ENCODE measurements around the gene RAB38. TPM values are rescaled to one million over a fixed set of nuclear protein-coding genes. Genes with fewer than 3 reads are reported as not detected.

RAB38 gene
- total RNA-seq, 1 experiment from 2014 or later = 12.7 TPM

DNA sequence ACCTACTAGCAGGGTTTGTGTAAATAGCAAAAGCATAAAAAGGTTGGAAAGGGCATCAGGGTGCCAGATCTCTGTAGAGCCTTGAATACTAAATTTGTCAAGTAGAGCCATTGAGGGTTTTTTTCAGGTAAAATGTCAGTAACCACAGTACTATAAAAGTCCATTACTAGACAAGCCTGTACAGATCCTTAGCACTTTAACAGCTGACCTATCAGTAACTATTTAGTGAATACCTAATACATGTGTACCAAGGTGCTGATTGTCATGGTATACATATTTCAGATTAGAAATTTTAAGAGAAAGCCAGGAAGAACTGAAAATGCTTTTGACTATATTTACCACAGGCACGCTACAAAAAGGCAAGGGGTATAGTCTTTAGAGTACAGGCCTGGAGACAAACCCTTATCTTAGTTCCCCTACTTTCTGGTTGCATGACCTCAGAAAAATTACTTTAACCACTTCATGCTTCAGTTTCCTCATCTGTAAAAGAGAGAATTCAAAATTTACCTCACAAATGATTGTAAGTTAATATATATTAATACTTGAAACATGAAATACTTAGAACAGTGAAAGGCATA lies 57.9 kb downstream of the RAB38 start:
- Histone ChIP-seq H3K27me3 (ENCODE audit: insufficient read depth, low read depth) (no peaks in the 10 kb centered on the region), H3K9me3 (ENCODE audit: insufficient read depth, low read depth) (no peaks in the 10 kb centered on the region), H3K79me2 (ENCODE audit: low read depth) (no peaks in the 10 kb centered on the region), H2AFZ (no peak overlapping the region), H3K9me2 (ENCODE audit: insufficient read depth) (no peaks in the 10 kb centered on the region), H3K4me3 (no peak overlapping the region), H3K4me1 (replicated peaks; ENCODE audit: insufficient read depth) (no peaks in the 10 kb centered on the region), H3K36me3 (ENCODE audit: low read depth) (no peaks in the 10 kb centered on the region), H3F3A (ENCODE audit: insufficient read depth, low read depth) (no peaks in the 10 kb centered on the region), H4K20me1 (ENCODE audit: insufficient read depth) (no peaks in the 10 kb centered on the region), H3K4me2 (no peak overlapping the region), H3K27ac (no peak overlapping the region)
- intact Hi-C loops (cut with micrococcal nuclease; ENCODE audit: unreplicated experiment) = no loop called here
- POLR2A ChIA-PET (ENCODE audit: unreplicated experiment) = no interaction called here
- CTCF ChIA-PET = no interaction called here
- no peak for DNase-seq
- no peak for TF ChIP-seq EZH2 (IDR thresholded peaks at IDR 0.05; ENCODE audit: low read depth)
- TF ChIP-seq, protein P1, sequence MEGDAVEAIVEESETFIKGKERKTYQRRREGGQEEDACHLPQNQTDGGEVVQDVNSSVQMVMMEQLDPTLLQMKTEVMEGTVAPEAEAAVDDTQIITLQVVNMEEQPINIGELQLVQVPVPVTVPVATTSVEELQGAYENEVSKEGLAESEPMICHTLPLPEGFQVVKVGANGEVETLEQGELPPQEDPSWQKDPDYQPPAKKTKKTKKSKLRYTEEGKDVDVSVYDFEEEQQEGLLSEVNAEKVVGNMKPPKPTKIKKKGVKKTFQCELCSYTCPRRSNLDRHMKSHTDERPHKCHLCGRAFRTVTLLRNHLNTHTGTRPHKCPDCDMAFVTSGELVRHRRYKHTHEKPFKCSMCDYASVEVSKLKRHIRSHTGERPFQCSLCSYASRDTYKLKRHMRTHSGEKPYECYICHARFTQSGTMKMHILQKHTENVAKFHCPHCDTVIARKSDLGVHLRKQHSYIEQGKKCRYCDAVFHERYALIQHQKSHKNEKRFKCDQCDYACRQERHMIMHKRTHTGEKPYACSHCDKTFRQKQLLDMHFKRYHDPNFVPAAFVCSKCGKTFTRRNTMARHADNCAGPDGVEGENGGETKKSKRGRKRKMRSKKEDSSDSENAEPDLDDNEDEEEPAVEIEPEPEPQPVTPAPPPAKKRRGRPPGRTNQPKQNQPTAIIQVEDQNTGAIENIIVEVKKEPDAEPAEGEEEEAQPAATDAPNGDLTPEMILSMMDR (conservative IDR thresholded peaks at IDR 0.05) = no peak
- BruUV-seq (replicated peaks) = no TSS peak

DNA sequence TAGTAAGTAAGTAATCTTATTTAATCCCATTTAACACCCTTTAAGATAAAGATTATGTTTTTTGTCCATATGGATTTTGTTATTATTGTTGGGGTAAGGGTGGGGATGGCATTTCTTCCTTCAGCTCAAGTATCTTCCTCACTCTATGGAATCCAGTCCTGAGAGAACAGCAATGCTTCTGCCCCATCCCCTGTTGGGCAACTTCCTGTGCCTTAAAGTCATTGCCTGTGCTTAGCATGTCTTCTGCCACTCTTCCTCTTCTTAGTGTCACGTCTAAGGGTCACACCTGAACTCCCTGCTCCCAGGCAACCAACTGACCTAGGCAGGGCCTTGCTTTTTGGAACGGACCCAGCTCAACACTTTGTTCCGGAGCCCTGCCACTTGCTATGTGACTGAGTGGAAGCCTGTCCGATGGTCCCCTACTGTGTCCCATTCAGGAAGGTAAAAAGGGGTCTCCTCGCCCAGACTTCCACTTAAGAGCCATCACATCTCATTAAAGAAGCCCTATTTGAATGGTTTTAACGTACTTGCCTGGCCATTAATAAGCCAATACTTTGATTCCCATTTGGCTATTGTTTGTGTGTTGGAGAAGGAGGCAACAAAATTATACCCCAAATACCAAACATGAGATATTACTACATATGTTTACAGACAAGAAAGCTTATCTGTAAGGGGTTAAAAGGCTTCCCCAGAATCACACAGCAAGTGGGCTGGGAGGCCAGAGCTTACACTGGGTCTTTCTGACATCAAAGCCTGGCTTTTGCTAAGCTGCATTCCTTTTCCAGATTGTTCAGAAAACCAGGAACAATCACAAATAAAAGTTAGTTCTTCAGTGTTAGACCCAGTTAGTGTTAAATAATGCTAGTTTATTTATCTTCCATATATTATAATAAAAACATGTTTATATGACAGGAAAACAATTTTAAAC lies 59.2 kb downstream of the RAB38 start:
- TF ChIP-seq, protein P1 (conservative IDR thresholded peaks at IDR 0.05) = no peak
- TF ChIP-seq EZH2 (IDR thresholded peaks at IDR 0.05; ENCODE audit: low read depth) = no peak
- no peaks in the 10 kb centered on the region for H3K36me3 ChIP-seq (ENCODE audit: low read depth)
- H3K27ac ChIP-seq = no peak overlapping the region
- no peaks in the 10 kb centered on the region for H3K79me2 ChIP-seq (ENCODE audit: low read depth)
- no peak overlapping the region for H3K4me2 ChIP-seq
- H3K4me1 ChIP-seq (replicated peaks; ENCODE audit: insufficient read depth) = no peaks in the 10 kb centered on the region
- H3K9me2 ChIP-seq (ENCODE audit: insufficient read depth) = no peaks in the 10 kb centered on the region
- intact Hi-C loops (cut with micrococcal nuclease; ENCODE audit: unreplicated experiment) = no loop called here
- H3F3A ChIP-seq (ENCODE audit: insufficient read depth, low read depth) = no peaks in the 10 kb centered on the region
- H2AFZ ChIP-seq = no peak overlapping the region
- no peaks in the 10 kb centered on the region for H3K9me3 ChIP-seq (ENCODE audit: insufficient read depth, low read depth)
- H3K27me3 ChIP-seq (ENCODE audit: insufficient read depth, low read depth) = no peaks in the 10 kb centered on the region
- no TSS peak for BruUV-seq (replicated peaks)
- DNase-seq = no peak
- no peak overlapping the region for H3K4me3 ChIP-seq
- ChIA-PET CTCF (no interaction called here), POLR2A (ENCODE audit: unreplicated experiment) (no interaction called here)
- no peaks in the 10 kb centered on the region for H4K20me1 ChIP-seq (ENCODE audit: insufficient read depth)

DNA sequence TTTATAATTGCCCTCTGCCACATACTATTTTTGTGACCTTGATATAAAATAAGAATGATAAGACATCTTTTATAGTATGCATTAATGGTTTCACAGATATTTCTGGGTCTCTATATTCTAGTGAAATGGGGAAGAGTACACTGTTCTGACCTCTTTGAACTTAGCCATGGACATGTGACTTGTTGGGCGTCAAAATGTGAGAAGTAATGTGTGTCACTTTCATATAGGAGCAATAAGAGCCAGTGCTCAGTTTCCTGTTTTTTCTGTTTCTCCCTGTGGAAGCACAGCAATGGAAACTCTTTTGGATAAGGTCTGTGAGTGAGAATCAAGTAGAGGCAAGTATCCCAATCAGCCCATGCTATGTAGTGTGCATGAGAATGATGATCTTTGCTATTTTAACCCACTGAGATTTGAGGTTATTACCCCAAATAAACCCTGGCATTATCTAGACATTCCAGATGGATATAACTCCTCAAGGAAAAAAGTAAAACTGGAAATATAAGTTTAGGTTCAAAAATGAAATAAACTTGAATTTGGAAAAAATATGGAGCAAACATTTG lies 60.7 kb downstream of the RAB38 start:
- intact Hi-C loops (cut with micrococcal nuclease; ENCODE audit: unreplicated experiment) = no loop called here
- Histone ChIP-seq H2AFZ (no peak overlapping the region), H4K20me1 (ENCODE audit: insufficient read depth) (no peaks in the 10 kb centered on the region), H3K4me1 (replicated peaks; ENCODE audit: insufficient read depth) (no peaks in the 10 kb centered on the region), H3K9me2 (ENCODE audit: insufficient read depth) (no peaks in the 10 kb centered on the region), H3K4me2 (no peak overlapping the region), H3K4me3 (no peak overlapping the region), H3K27me3 (ENCODE audit: insufficient read depth, low read depth) (no peaks in the 10 kb centered on the region), H3K36me3 (ENCODE audit: low read depth) (no peaks in the 10 kb centered on the region), H3F3A (ENCODE audit: insufficient read depth, low read depth) (no peaks in the 10 kb centered on the region), H3K9me3 (ENCODE audit: insufficient read depth, low read depth) (no peaks in the 10 kb centered on the region), H3K79me2 (ENCODE audit: low read depth) (no peaks in the 10 kb centered on the region), H3K27ac (no peak overlapping the region)
- CTCF ChIA-PET = no interaction called here
- POLR2A ChIA-PET (ENCODE audit: unreplicated experiment) = no interaction called here
- TF ChIP-seq EZH2 (IDR thresholded peaks at IDR 0.05; ENCODE audit: low read depth) = no peak
- TF ChIP-seq, protein P1 (conservative IDR thresholded peaks at IDR 0.05) = no peak
- DNase-seq = no peak
- BruUV-seq (replicated peaks) = no TSS peak
